ENCODE data around the gene NRARP.

Gene NRARP

DNA sequence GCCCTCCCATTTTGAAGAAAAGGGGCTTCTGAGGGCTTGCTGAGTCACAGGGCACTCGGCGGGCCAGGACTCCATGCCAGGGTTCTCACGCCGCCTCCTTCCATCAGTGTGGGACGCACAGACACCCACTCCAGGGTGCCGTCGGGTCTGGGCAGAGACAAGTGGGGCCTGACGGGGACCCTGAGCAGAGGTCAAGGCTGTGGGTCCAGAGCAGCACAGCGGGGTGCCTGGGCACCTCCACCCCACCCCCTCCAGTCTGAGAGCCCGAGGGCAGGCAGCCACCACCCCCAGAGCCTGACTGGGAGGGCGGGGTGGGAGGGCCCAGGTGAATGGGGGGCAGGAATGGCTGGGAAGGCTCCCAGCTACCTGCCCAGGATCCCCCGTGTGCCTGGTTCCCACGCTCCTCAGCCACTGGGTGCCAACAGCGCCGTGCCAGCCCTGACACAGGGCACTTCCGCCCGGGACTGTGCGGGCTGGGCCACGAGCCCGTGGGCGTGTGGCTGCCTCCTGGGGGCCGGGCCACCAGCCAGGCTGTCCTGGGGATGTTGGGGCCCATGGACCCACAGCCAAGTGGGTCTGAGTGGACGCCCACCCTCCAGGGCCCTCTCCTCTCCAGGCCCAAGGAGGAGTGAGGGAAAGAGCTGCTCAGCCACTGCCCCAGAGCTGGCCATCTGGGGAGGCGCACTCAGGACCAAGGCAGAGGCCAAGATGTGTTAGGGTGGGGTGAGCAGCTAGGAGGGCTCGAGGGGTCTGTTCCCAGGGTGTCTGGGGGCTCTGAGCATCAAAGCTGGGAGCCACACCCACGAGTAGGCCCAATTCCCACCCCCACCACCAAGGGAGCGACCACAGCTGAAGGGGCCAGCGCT lies 10.1 kb upstream of the NRARP start:
- no peak overlapping the region for H3K4me3 ChIP-seq (ENCODE audit: low read depth, low read length)

DNA sequence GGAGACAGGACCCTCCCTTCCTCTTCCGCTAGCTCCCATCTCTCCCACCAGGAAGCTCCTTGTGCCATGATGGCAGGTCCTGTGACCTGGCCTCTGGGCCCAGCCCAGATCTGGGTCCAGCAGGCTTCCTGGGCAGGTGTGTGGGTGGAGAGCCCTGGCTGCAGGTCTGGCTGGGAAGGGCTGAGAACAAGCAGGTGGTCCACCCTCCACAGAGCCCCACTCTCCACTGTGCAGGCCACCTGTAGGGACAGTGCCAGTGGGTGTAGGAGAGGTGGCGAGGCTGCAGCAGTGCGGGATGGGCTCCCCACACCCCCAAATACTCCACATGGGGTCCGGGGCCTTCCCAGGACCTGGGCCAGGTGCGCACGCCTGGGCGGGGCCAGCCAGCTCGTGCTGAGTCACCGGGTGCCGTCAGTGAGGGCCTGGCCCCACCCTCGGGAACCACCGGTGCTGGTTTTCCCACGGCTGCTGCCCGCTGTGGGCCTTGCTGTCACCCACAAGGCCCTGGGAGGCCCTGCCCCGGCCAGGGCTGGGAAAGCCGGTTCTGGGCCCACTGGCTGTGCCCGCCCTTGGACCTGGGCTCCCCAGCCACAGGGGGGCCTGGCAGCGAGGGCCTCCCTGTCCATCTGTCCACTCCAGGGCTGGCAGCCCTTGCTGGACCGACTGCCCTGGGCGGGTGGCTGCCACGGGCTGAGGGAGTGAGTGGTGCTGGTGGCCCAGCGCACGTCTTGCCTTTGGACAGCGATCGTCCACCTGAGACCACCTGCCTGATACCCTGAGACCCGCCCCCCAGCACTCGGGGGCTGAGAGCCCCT lies 9.3 kb upstream of the NRARP start:
- H3K4me3 ChIP-seq (ENCODE audit: low read depth, low read length) = no peak overlapping the region

DNA sequence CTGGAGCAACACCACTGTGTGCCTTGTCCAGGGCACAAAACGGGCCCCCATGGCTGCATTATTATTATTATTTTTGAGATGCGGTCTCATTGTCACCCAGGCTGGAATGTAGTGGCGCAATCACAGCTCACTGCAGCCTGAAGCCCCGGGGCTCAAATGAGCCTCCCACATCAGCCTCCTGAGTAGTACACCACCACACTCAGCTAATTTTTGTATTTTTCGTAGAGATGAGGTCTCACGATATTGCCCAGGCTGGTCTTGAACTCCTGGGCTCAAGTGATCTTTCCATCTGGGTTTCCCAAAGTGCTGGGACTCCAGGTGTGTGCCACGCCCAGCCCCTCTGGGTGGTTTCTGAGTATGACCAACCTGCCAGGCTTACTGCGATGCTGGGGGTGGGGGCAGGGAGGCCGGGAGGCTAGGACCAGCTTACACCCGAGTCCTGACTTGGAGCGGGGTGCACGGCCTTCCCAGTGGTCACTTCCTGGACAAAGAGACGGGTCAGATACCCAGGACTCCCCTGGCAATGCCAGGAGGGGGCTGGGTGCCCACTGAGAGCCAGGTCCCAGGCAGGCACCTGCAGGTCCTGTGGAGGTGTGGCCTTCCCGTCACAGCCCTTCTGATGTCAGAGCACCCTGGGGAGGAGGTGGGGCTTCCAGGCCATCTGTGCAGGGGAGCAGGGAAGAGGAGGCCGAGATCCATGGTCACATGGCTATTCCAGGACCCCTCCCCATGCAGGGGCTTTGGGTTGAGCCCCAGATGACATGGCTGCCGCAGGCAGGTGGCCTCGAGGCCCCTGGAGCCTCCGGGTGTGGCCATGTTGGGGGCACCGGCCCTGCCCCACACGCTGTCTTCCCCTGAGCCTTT lies 8.3 kb upstream of the NRARP start:
- no peak overlapping the region for H3K4me3 ChIP-seq (ENCODE audit: low read depth, low read length)

DNA sequence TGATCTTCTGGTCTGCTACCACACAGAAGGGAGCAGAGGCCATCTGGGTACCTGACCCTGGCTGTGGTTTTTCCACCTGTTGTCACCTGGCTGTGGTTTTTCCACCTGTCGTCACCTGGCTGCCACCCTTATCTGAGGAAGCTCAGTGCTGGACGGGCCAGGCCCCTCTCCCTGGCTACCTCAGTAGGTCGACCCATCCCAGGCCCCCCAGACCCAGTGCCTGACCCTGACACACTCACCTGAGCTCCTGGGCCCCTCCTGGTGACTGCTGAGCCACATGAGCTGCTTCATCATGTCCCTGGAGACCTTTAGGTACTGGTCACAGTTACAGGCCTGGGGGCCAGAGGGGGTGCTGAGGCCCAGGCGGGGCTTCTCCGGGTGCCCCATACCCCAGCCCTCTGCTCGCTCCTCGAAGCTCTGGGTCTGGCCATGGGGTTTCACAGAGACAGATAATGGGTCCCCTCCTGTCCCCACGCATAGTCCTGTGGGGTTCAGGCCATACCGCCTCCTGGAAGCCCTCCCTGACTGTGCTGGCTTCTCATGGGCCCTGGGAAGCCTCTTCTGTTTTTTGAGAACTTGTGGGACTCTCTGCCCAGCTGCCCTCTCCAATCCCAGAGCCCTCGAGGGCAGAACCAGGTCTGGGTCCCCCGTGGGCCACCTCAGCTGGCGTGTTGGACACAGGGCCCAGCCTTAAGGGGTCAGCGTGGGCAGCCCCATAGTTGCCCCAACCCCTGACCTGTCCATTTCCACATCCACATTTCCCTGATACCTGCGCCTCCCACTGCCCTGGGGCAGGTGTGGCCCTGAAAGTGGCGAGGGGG lies 7.5 kb upstream of the NRARP start:
- no peak overlapping the region for H3K4me3 ChIP-seq (ENCODE audit: low read depth, low read length)

DNA sequence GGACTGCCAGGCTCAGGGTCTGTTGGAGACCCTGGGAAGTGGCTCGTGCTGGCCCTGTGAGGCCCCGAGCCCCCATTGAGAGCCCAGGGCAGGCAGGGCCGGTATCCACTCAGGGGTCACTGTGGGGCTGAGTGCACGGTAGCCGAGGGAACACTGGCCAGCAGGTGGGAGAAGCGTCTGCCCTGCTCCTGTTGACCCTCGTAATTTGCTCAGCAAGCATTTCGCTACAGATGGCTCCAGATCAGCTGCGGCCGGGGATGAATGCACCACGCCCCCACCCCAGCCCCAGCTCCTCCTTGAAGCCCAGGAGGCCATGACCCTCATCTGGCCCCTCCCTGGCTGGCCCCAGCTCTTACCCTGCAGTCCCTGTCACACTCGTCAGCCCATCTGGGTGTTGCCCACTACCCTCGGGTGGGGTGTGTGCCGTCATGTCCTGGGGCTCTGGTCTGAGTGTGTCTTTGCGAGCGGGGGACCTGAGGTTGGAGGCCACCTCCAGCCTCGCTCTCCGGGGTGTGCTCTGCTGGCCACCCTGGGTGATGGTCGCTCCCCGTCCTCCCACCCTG lies 6.1 kb upstream of the NRARP start:
- no peak overlapping the region for H3K4me3 ChIP-seq (ENCODE audit: low read depth, low read length)

DNA sequence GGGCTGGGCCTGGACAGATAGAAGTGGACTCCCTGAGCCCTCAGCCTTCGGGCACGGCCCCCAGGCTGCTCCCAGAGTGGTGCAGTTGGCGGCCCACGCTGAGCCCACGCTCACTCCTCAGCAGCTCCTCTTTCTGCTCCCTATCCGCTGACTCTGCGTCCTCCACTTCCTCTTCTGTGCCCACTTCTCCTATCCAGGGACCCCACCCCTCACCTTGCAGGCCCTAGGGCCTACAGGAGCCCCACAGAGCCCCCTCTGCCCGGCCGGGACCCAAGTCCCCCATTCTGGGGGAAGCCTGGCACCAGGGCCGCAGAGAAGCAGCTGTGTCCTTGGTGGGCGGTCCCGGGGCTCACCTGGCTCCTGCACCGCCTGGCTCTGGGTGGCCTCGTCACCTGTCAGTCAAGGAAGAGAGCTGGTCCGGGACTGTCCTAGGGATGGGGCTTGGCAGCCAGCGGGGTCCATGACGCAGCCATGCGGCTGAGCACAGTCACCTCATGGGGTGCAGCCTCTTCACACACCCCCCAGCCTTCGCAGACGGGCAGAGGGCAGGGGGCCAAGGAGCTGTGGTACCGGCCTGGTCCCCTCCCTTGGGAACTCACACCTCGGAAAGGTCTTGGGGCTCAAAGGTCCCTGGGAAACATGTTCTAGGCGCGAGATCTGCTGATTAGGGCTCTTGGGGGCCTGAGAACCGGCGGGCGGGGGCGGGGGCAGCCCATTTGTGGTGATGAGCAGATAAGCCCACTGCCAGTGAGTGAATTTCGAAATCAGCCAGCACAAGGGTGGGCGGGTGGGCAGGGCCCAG lies 5.4 kb upstream of the NRARP start:
- H3K4me3 ChIP-seq (ENCODE audit: low read depth, low read length) = no peak overlapping the region

DNA sequence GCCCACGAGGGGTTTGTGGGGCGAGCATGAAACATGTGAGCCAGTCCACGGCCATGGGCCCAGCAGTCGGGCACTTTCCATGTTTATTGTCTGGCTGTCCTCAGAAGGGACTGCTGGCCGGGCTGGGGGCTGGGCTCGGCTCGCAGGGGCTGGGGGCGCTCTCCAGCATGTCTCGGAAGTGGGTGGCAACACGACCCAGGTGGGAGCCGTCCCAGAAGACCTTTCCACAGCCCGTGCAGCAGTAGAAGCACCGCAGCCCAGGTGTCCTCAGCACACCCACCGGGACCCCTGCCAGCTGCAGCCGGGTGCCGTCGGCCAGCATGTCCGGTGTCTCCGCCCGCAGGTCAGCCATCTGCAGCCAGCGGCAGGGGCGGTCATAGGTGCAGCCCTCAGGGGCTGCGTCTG lies 4.8 kb upstream of the NRARP start:
- no peak overlapping the region for H3K4me3 ChIP-seq (ENCODE audit: low read depth, low read length)

DNA sequence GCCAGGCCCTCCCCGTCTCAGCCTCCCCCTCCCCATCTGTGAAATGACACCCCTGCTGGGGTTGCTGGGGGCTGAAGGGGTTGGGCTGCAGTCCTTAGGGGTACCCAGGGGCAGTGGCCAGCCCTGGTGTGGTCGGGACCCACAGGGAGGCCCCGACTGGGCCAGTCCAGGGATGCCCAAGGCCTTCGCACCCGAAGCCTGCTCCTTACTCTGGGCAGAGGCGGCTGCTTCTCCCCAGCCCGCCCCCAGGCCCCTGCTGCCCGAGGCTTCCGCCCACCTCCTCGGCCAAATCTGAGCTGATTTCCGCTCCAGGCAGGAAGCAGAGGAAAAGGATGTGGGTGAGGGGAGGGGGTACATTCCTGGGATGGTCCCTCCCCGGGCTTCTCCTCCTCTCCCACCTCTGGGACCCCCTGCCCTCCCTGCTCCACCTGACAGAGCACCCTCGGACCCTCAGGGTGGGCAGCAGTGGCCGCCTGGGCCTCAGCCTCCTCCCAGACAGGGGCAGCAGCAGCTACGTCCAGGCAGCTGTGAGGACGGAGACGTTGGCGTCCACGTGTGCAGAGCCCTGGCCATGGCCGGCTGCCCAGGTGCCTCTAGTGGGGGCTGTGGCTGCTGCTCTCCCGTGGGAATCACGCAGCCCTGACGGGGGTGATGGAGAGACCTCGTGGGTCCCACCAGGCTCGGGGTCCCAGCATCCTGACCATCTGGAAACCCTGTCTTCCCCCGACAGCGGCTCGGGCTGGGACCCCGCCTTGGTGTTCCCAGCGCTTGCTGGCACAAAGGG lies 4.2 kb upstream of the NRARP start:
- no peak overlapping the region for H3K4me3 ChIP-seq (ENCODE audit: low read depth, low read length)

DNA sequence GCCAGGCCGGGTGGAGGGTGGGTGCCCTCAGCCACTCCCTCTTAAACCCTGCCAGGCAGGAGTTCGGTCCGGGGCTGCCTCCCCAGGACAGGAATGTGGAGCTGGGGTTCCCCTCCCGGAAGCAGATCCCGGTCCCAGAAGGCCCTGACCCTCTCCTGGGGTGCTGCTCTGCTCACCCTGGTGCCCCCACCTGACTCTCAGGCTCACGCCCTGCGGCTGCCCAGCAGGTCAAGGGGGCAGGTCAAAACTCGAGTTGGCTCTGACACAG lies 3.7 kb upstream of the NRARP start:
- no peak overlapping the region for H3K4me3 ChIP-seq (ENCODE audit: low read depth, low read length)

DNA sequence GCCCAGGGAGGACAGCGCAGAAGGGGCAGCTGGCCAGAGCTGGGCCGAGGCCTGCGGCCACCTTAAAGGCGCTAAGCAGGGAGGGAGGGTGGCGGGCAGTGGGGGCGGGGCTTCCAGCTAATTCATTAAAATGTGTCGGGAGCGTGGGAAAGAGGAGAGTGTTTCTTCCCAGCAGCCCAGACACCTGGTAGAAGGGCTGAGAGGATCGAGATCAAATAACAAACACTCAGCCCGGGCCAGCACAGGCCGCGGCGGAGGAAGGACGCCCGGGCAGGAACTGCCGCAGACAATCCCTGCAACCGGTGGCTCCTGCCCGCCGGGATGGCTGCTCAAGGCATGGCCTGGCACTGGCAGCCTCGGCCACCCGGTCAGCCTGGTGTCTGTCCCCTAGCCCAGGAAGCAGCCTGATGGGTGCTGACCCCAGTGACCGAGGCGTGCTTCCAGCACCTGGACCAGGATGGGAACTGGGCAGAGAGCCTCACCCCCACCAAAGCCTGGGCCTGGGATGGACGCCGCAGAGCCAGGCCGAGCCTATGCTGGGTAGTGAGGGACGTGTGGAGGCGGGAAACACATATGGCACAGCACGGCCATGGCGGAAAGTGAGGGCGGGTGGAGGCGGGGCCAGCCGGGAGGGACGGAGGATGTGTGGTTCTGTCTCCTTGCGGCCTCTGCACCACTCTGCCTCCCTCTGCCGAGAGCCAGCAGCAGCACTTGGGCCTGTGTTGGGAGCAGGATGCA lies 3.2 kb upstream of the NRARP start:
- H3K4me3 ChIP-seq (ENCODE audit: low read depth, low read length) = no peak overlapping the region

DNA sequence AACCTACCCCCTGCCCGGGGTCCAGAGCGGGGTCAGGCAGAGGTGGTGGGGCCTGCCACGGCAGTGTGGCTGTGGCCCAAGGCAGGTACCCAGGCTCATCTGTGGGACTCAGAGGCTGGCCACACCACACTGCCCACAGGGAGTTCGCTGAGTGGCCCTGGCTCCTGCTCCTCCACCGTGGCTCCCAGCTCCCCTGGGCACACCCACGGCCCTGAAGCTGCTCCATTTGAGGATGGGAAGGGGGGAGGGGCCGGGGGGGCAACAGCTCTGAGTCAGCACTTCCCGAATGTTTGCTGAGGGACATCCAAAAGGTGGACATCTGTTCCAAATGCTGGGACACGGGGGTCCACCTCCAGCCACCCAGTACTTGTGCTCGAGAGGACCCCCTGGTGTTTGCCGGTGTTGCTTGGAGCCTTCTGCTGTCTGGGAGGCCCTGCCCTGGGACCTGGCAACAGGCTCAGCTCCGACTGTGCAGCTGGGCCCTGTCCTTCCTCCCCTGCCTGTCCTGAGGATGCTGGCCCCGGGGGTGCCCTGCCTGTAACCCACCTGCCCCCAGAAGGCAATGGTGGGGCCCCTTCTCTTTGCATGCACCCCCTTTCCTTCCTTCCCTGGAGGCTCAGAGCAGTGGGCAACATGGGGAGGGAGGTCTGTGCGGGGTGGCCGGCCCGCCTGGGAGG lies 2.5 kb upstream of the NRARP start:
- no peak overlapping the region for H3K4me3 ChIP-seq (ENCODE audit: low read depth, low read length)

DNA sequence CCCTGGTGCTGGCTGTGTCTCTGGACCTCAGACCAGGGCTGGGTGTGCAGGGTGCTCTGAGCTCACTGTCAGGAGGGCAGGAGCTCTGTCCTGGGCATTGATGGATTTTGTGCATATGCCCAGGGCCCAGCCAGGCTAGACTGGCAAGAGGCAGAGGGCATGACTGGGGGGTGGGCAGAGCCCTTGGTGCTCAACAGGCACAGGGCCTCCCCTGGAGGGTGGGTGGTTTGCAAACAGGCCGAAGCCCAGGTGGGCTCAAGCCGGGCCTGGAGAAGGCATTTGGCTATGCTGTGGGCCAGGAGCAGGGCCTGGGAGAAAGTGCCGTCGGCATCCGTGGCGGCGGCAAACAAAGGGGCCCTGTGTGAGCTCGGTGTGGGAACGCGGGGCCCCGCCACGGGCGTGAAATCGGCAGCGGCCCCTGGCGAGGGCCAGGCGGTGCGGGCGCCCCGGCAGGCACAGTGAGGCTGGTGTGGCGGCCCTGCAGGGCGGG lies 1.9 kb upstream of the NRARP start:
- H3K4me3 ChIP-seq (ENCODE audit: low read depth, low read length) = no peak overlapping the region

DNA sequence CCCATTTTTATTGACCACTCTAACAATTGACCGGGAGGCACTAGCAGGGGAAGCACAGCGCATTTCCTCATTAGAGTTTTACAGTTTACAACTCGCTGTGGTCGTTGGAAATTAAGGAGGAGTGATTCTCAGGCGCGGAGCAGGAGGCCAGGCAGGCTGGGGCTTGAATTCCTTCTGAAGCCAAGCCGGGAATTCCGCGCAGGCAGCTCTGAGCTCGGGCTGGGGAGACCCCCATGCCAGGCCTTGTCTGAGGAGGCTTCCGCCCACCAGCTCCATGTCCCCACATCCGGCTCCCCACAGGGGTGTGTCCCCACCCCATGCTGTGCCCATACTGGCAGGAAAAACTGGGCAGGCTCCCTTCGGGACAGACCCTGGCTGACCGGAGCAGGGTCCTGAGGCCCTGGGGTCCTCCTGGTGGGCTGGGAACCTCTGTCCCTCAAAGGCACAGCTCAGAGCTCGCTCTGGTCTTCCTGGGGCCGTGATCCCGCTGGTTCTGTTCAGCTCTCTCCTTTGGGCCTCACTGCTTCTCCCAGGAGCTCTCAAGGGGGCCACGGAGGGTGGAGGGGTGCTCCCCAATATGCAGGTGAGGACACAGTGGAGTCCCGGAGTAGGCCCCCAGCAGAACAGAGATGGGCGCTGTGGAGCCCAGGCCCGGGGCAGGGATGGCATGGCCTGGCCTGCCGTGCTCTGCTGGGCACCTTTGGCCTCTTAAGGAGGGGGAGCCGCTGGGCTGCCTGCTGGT lies 1.3 kb upstream of the NRARP start:
- H3K4me3 ChIP-seq (ENCODE audit: low read depth, low read length) = no peak overlapping the region

DNA sequence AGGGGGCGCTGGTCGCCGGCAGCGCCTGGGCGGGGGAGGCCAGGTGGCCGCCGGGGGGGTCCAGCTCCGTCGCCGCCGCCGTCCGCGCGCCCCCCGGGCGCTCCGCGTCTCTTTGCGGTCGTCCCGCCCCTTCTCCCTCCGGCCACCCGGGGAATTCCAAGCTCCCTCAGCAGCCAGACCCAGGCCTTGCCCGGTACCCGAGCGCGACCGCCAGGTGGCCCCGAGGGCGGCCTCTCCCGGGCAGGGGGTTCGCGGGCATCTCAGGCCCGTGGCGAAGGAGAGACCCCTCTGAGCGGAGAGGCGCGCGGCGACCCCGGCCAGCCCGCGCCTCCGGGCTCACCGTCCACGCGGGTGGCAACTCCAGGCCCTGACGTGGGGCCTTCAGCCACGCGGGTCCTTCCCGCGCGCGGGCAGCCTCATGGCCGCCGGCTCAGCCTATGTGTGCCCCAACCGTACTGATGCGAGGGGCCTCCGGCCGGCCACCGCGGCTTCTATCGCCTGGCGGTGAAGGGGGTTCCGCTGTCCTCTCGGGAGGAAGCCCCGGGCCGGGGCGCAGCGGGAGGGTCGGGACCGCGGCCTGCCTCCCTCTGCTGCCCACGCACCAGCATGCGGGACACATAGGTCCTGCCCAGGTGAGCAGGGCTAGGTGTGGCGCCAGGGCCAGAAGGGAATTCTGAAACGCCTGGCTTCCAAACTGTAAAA lies 529 bp upstream of the NRARP start:
- peak overlapping the region; percentile 17 for H3K4me3 ChIP-seq (ENCODE audit: low read depth, low read length)

DNA sequence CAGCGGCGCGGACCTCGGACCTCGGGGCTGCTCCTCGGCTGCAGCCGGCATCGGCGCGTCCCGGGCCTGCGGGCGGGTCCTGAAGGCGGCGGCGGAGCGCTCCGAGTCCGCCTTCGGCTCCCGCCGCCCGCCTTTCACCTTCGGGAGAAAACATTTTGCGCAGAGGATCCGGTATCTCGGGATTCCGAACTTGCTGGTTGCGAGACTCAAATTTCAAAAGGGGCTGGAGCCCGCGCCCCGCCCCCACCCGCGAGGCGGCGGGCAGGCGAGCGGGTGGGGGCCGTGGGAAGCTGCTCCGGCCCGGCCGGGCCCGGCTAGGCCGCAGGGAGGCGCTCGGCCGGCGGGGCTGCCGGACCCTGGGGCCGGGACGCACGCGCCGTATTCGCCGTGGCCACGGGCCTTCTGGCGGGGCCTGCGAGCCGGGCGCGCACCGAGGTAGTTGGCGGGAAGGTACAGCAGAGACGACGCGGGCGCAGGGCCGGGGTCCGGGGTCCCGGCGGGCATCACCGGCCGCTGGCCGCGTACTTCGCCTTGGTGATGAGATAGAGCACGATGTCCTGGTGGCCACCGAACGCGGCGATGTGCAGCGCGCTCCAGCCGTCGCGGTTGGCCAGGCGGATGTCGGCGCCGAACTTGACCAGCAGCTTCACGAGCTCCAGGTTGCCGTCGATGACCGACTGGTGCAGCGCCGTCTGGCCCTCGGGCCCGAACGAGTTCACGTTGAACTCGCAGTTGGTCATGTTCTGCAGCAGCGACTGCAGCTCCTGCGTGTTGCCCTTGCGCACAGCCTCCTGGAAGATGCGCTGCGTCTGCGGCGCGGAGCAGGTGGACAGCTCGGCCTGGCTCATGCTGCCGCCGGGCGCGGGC lies 757 bp downstream of the NRARP start:
- peak overlapping the region; percentile 84 for H3K4me3 ChIP-seq (ENCODE audit: low read depth, low read length)
